Colon (tissue), 2 donors: Measurements from ENCODE around the gene CASP8.
"Not testable (repeated sequence)": the region's sequence is repeated elsewhere in the genome, so short reads cannot be mapped to it uniquely, and the experiment has no call there.

Experiments
- FAIRE-seq: peaks from 2 replicates; lab custom pipeline; 2012; peaks lifted over from hg19 to GRCh38; lab: Jason Lieb, UNC
- donor health status: control.
- donor health status: control.

The CASP8 gene

DNA sequence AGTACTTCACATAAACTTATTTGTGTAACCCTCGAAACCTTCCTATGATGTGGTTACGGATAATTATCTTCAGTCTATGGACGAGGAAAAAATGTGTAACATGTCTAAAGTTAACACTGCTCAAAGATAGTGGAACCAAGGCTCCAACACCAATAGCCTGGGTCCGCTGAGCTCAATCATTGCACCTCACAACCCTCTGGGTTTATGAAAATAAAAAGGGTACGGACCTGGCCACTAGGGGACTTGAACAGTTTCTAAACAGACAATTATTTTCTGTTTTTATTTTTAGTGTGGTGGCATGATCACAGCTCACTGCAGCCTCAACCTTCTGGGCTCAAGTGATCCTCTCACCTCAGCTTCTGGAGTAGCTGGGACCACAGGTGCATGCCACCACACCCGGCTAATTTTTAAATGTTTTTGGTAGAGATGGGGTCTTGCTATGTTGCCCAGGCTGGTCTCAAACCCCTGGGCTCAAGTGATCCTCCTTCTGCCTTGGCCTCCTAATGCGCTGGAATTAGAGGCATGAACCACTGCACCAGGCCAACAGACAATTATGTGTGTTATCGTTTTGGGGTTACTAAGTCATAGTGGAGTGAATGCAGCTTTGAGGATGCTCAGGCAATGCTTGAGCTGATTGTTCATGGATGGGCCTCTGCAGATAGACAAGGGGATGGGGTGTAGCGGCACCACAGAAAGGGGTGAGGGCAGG, 10.1 kb downstream of the CASP8 start:
- no peak for FAIRE-seq

DNA sequence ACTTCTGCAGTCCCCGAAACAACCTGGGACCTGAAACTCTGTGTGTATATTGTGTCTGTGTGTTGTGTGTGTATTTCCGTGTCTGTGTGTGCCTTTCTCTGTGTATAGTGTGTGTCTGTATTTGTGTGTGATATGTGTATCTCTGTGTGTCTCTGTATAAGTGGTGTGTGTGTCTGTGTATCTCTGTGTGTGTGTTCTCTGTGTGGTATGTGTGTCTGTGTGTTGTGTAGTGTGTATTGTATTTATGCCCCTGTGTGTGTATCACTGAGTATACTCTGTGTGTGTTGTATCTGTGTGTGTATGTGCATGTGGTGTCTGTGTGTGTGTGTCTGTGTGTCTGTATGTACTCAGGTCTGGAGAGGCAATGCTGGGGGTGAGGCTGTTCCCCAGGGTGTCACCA, 11.6 kb downstream of the CASP8 start:
- no peak for FAIRE-seq

DNA sequence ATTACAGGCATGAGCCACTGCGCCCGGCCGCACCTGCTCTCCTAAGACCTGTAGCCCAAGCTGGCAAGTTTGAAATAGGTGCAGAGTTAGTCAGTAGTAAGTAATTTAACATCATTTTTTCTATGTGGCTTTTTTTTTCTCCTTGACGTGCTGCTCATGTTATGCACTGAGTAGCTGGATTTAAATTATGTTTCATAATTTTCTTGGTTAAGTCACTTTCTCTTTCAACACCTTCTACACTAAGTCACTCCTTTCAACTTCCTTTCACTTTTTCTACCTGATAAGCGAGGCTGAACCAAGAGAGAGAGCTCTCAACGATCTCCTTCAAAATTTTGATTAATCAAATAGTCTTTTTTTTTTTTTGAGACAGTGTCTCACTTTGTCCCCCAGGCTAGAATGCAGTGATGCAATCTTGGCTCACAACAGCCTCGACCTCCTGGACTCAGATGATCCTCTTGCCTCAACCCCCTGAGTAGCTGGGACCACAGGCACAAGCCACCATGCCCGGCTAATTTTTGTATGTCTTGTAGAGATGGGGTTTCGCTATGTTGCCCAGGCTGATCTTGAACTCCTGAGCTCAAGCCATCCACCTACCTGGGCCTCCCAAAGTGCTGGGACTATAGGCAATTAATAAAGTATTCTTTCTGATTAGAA, 13.1 kb downstream of the CASP8 start:
- no peak for FAIRE-seq

DNA sequence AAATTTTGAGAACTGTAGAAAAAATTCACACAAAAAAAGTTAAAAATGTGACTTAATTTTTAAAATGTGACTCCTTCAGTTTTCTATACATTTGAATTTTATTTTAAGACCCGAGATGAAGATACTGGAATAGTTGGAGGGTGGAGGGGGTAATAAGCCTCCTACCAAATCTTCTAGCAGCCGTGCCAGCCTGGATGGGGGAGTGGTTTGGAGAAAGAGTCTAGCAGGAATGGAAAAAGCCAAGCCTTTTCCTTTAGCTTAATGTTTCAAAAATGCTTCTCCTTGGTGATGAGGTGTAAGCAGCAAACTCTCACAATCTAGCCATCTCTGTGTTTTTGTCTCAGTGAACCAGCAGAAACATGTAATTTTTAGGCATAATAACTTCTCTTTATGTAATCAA, 14.7 kb downstream of the CASP8 start:
- FAIRE-seq: no peak

DNA sequence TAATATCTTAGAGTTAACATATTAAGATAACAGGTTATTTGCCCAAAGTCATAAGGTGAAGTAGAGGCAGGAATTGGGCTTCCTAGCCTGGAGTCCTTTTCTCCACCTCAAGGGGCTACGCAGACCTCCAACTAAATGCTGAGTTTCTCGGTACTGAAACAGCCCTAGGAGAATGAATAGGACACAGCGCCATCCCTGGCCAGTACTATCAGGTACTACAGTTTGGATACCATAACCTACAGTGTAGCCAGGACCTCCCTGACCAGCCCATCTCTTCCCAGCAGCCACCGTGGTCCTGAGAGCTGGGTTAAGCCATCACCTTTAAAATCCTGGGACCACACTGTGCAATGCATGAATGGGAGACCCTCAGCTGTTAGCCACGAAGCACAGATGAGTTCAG, 15.7 kb downstream of the CASP8 start:
- no peak for FAIRE-seq

DNA sequence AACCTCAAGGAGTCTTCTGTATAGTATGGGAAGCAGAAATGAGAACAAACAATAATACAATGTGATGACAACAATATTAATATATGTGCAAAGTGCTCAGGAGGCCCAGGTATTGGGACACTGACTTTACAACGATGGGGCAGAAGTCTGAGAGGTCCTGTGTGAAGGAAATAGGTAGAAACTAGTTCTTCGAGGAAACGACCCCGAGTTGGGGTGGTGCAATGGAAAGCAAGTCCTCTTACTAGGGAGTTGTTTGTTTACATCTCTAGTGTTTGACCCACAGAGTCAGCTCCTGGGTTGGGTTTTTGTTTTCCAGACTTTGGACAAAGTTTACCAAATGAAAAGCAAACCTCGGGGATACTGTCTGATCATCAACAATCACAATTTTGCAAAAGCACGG, 16.2 kb downstream of the CASP8 start:
- no peak for FAIRE-seq

DNA sequence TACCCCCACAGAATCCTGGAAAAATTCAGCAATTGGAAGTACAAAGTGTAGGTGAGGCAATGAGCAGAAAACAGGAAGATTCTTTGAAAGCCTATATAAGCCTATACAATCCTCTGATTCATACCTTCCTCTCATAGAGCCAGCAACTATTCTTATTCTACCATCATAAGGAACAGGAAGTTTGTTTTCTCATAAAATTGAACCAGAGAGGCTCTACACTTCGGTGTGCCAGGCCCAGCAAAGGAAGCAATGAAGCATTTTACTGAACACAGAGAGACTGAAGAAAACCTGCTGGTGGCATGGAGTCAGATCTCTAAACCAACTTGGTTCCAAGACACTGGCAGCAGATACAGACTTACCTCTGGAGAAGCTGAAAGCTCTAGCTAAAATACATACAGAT, 18.7 kb downstream of the CASP8 start:
- FAIRE-seq: no peak

DNA sequence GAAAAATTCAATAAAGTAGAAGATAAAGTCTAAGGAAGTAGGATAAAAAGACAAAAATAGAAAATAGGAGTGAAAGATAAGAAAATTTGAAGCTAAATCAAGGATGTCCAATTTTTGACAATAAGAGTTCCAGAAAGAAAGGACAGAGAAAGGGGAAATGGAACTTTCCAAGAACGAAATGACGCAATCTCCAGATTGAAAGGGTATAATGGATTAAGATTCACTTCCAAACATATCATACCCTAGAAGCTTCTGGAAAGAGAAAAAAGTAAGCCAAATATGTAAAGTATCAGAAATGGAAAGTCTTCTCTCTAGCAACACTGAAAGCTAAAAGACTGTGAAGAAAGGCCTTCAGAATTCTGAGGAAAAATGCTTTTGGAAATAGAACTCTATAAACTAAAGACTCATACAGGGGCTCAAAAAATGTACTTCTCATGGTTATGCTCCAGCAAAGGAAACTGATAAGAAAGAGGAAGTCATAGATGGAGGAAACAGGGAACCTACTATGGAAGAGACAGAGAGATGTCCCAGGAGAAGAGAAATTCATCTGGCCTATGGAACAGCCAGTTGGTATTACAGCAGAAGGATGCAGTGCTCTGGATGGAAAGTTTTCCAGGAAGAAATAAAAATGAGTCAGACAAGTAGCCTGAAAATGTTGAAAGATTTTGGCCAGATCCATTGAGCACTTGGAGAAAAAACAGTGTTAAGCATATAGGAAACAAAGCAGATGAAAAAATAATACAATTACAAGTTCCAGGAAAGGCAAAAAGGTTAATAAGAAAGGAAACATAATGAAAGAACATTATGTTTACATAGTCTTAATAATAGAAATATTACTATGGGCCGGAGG, 20.1 kb downstream of the CASP8 start:
- FAIRE-seq: no peak

DNA sequence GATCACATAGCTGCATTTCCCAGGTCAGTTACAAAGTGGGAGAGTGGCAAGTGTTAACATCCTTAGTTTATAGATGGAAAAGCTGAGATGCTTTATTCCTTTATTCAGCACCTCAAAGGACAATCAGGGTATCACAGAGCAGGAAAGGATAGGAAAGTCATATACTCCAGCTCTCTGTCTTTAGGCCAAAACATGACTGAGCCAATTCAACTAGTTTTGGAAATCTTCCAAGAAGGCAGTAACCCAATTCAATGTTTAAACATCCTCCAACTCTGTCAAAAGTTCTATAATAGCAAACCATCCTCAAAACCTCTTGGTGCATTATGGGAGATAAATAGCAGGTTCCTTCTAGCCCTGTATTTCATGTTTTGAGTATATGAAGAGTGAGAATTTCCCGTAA, 25.2 kb downstream of the CASP8 start:
- no peak for FAIRE-seq

DNA sequence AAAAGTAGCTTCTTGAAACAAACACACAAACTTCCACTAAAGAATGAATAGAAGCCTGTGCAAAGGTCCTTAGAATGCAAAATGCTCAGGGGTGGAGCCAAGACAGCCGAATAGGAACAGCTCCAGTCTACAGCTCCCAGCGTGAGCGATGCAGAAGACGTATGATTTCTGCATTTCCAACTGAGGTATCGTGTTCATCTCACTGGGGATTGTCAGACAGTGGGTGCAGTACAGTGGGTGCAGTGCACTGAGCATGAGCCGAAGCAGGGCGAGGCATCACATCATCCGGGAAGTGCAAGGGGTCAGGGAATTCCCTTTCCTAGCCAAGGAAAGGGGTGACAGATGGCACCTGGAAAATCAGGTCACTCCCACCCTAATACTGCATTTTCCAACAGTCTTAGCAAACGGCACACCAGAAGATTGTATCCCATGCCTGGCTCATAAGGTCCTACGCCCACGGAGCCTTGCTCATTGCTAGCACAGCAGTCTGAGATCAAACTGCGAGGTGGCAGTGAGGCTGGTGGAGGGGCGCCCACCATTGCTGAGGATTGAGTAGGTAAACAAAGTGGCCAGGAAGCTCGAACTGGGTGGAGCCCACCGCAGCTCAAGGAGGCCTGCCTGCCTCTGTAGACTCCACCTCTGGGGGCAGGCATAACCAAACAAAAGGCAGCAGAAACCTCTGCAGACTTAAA, 30.3 kb downstream of the CASP8 start:
- FAIRE-seq: not testable (repeated sequence)

DNA sequence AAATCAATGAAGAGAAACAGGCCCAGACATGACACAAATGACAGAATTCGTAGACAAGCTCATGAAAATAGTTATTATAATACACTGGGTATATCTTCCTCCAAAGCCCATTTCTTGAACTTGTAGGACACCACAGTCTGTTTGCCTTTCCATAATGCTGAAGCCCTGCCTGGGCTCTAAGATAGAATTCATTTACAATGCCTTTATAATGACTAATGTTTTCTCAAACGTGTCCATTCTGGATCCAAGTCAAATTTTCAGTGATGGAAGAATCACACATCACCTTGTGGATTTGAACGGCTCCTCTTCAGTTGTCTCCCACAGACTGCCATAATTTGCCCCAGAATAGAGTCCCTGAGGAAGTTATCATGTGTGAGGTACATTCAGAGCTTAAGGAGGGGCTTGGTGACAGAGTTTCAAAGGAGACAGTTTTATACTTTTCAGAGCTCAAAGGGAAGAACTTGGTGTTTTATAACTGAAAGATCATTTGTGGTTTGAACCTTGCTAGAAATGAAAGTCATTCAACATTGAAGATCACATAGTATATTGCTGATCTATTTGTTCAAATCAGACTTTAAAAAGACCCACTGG, 38.2 kb downstream of the CASP8 start:
- no peak for FAIRE-seq

DNA sequence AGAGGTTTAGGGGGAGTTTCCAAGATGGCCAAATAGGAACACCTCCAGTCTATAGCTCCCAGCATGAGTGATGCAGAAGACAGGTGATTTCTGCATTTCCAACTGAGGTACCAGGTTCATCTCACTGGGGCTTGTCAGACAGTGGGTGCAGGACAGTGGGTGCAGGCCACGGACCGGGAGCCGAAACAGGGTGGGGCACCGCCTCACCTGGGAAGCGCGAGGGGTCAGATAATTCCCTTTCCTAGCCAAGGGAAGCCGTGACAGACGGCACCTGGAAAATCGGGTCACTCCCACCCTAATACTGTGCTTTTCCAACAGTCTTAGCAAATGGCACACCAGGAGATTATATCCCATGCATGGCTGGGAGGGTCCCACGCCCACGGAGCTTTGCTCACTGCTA, 39.6 kb downstream of the CASP8 start:
- not testable (repeated sequence) for FAIRE-seq

DNA sequence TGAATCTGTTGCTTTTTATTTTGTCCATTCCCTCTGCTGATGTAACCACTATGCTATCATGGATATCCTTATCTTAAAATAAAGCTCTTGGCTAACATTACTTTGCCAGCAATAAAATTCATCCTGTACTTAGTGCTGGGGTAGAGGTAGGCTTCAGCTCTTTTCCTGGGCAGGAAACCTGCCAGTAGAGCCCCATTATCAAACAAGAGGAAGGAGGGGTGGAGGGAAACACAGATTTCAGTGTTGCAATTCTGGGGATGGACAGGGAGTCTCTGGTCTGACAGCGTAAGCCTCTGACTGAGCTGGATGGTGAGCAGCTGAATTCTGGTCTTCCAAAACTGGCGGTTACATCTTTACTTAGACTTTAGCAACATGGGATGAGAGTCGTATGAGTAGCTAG, 47.5 kb downstream of the CASP8 start:
- FAIRE-seq: no peak

DNA sequence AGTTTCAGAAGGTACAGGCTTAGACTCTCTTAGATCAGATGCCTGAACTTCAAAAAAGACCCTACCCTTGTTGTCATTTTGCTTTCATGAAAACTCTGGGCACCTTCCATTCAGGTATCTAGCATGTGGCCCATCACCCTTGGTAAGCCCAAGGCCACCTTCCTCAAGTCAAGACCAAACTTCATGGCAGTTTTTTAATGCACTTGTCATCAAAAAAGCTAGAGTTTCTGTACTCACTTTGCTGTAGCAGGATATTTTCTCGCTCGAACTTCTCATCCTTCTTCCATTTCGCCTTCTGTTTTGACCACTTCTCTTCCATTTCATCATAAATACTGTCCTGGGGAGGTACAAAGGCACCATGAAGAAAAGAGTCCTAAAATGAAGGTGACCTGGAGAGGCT, 48.6 kb downstream of the CASP8 start:
- FAIRE-seq: no peak

DNA sequence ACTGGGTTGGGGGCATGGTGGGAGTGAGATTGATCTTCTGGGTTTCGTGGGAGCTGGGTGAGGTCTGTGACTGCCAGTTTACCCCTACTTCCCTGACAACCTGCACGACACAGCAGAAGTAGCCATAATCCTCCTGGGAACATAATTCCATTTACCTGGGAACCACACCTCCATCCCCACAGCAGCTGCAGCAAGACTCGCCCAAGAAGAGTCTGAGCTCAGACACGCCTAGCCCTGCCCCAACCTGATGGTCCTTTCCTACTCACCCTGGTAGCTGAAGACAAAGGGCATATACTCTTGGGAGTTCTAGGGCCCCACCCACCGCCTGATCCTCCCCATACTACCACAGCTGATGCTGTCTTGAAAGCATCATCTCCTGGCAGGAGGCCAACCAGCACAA, 53.0 kb downstream of the CASP8 start:
- FAIRE-seq: no peak

DNA sequence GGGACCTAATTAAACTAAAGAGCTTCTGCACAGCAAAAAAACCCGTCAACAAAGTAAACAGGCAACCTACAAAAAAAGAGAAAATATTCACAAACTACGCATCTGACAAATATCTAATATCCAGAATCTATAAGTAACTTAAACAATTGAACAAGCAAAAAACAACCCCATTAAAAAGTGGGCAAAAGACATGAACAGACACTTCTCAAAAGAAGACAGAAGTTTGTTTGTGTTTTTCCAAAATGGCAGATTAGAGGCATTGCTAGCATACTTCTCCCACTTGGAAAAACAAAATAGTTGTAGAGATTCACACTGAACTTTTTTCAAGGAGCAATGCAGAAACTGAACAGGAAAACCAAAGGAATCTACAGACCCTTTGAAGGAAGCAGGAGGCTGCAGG, 59.2 kb downstream of the CASP8 start:
- no peak for FAIRE-seq

DNA sequence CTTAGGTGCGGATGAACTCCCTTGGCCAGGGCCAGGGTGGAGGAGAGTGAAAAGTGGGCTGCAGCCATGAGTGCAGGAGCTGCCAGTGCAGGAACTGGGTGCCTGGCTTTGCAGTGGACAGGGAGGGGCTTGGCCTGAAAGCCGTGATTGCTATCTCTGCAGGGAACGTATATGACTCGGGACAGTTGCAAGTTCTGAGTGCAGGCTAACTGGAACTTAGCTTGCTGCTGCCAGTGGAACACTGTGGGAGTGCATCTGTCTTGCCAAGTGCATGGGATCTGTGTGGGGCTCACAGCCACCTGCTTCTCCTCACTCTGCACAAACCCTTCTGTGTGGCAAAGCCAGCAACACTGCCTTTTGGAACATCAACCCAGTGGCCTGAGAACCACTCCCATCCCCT, 59.9 kb downstream of the CASP8 start:
- no peak for FAIRE-seq

DNA sequence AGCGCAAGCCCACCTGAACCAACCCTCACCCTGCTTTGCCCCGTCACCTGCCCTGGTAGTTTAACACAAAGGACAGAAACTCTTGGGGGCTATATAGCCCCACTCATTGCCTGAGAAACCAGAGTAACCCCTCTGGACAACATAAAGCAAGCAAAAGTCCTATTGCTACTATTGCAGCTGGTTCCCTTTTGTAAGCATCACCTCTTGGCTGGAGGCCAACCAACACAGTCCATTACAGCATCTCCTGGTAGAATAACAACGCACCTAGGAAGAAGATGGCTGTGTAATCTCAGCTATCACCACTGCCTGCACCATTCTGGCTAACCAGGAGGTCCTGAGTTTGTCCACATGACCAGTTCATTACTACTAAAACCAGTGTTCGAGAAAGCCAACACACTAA, 60.4 kb downstream of the CASP8 start:
- no peak for FAIRE-seq

DNA sequence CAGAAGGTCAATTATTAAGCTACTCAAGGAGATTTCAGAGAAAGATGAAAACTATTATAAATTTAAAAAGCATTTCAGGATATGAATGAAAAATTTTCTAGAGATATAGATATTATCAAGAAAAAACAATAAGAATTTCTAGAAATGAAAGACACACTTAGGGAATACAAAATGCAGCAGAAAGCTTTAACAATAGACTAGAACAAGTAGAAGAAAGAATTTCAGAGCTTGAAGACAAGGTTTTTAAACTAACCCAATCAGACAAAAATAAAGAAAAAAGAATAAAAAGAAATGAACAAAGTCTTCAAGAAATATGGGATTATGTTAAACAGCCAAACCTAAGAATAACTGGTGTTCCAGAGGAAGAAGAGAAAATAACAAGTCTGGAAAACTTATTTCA, 62.4 kb downstream of the CASP8 start:
- no peak for FAIRE-seq

DNA sequence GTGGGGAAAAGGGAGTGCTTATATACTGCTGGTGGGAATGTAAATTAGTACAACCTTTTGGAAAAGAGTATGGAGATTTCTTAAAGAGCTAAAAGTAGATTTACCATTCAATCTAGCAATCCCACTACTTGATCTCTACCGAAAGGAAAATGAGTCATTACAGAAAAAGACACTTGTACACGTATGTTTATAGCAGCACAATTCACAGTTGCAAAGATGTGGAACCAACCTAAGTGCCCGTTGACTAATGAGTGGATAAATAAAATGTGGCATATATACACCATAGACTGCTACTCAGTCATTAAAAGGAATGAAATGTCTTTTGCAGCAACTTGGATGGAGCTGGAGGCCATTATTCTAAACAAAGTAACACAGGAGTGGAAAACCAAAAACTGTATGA, 67.3 kb downstream of the CASP8 start:
- FAIRE-seq: no peak

DNA sequence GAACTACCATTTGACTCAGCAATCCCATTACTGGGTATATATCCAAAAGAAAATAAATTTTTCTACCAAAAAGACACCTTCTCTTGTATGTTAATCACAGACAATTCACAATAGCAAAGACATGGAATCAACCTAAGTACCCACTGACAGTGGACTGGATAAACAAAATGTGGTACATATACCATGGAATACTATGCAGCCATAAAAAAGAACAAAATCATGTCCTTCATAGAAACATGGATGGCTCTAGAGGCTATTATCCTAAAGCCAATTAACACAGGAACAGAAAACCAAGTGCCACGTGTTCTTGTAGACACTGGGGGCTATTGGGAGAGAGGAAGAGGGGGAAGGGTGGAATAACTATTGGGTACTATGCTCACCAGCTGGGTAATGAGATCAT, 69.1 kb downstream of the CASP8 start:
- no peak for FAIRE-seq
